SK-N-SH treated with all-trans-retinoic acid at 6 μM for 48 hours (cell line): ENCODE data around the gene CPA5.

Experiments
- ATAC-seq: fragments of 200-7000 bp; cut with Tn5 transposase; 3 replicates; pipeline ENCODE4 v1.9.1; 2020; ENCODE audit warnings: mild to moderate bottlenecking, moderate library complexity
- ARNTL ChIP-seq: fragments of 450-650 bp; formaldehyde crosslinking; IDR thresholded peaks from 2 replicates; pipeline ENCODE4 v1.5.0; 2020; ENCODE audit warnings: low read depth, mild to moderate bottlenecking, moderate library complexity, borderline replicate concordance
- BACH2 ChIP-seq: fragments of 250-450 bp; sonication (Bioruptor Pico); IDR thresholded peaks from 2 replicates; pipeline ENCODE4 v1.9.0; 2021; ENCODE audit warnings: mild to moderate bottlenecking, borderline replicate concordance
- CREB5 ChIP-seq: fragments of 250-450 bp; sonication (Bioruptor Pico); IDR thresholded peaks from 2 replicates; pipeline ENCODE4 v1.5.1; 2020; ENCODE audit warnings: low read depth, mild to moderate bottlenecking, moderate library complexity
- CSRNP3 ChIP-seq: fragments of 250-450 bp; sonication (Bioruptor Pico); IDR thresholded peaks from 2 replicates; pipeline ENCODE4 v1.5.1; 2021; ENCODE audit warnings: mild to moderate bottlenecking, moderate library complexity
- ESRRG ChIP-seq: fragments of 250-450 bp; sonication (Bioruptor Pico); IDR thresholded peaks from 2 replicates; pipeline ENCODE4 v1.6.1; 2021; ENCODE audit warnings: mild to moderate bottlenecking
- GLIS3 ChIP-seq: fragments of 250-450 bp; sonication (Bioruptor Pico); IDR thresholded peaks from 2 replicates; pipeline ENCODE4 v1.5.0; 2020; ENCODE audit warnings: mild to moderate bottlenecking, moderate library complexity
- ISL1 ChIP-seq: fragments of 250-450 bp; sonication (Bioruptor Pico); IDR thresholded peaks from 2 replicates; pipeline ENCODE4 v2.1.2; 2022; ENCODE audit warnings: mild to moderate bottlenecking, moderate library complexity
- OSR1 ChIP-seq: fragments of 250-450 bp; sonication (Bioruptor Pico); IDR thresholded peaks from 2 replicates; pipeline ENCODE4 v1.8.0; 2022; ENCODE audit warnings: moderate library complexity, mild to moderate bottlenecking, inconsistent platforms
- PATZ1 ChIP-seq: fragments of 250-450 bp; sonication (Bioruptor Pico); IDR thresholded peaks from 2 replicates; pipeline ENCODE4 v1.8.0; 2020; ENCODE audit warnings: mild to moderate bottlenecking, moderate library complexity, borderline replicate concordance
- POU6F1 ChIP-seq: fragments of 250-450 bp; sonication (Bioruptor Pico); IDR thresholded peaks from 2 replicates; pipeline ENCODE4 v1.8.0; 2021; ENCODE audit warnings: low read depth, mild to moderate bottlenecking, moderate library complexity, borderline replicate concordance
- PPARA ChIP-seq: fragments of 250-450 bp; sonication (Bioruptor Pico); IDR thresholded peaks from 2 replicates; pipeline ENCODE4 v1.5.0; 2020; ENCODE audit warnings: mild to moderate bottlenecking, borderline replicate concordance
- RARB ChIP-seq: fragments of 250-450 bp; sonication (Bioruptor Pico); IDR thresholded peaks from 2 replicates; pipeline ENCODE4 v1.8.0; 2021; ENCODE audit warnings: mild to moderate bottlenecking, moderate library complexity
- SNAI2 ChIP-seq: fragments of 250-450 bp; sonication (Bioruptor Pico); IDR thresholded peaks from 2 replicates; pipeline ENCODE4 v1.5.0; 2020; ENCODE audit warnings: mild to moderate bottlenecking, moderate library complexity
- TCF4 ChIP-seq: fragments of 250-450 bp; sonication (Bioruptor Pico); IDR thresholded peaks from 2 replicates; pipeline ENCODE4 v1.8.0; 2021; ENCODE audit warnings: mild to moderate bottlenecking, moderate library complexity, borderline replicate concordance
- TOX ChIP-seq: fragments of 250-450 bp; sonication (Bioruptor Pico); IDR thresholded peaks from 2 replicates; pipeline ENCODE4 v1.8.0; 2021; ENCODE audit warnings: mild to moderate bottlenecking, moderate library complexity, borderline replicate concordance
- TSHZ2 ChIP-seq: fragments of 250-450 bp; sonication (Bioruptor Pico); IDR thresholded peaks from 2 replicates; pipeline ENCODE4 v1.5.0; 2020; ENCODE audit warnings: mild to moderate bottlenecking, moderate library complexity
- ZC3H10 ChIP-seq: fragments of 250-450 bp; sonication (Bioruptor Pico); IDR thresholded peaks from 2 replicates; pipeline ENCODE4 v1.5.1; 2021; ENCODE audit warnings: mild to moderate bottlenecking, moderate library complexity
- ZFP3 ChIP-seq: fragments of 250-450 bp; sonication (Bioruptor Pico); IDR thresholded peaks from 2 replicates; pipeline ENCODE4 v1.5.0; 2020; ENCODE audit warnings: mild to moderate bottlenecking, moderate library complexity
- ZFP30 ChIP-seq: fragments of 450-650 bp; formaldehyde crosslinking; IDR thresholded peaks from 2 replicates; pipeline ENCODE4 v1.5.0; 2022; ENCODE audit warnings: mild to moderate bottlenecking, moderate library complexity
- ZNF565 ChIP-seq: fragments of 450-650 bp; formaldehyde crosslinking; conservative IDR thresholded peaks from 2 replicates; pipeline ENCODE4 v1.5.0; 2020; ENCODE audit warnings: low read depth, mild to moderate bottlenecking, moderate library complexity
- ZNF70 ChIP-seq: fragments of 450-650 bp; formaldehyde crosslinking; IDR thresholded peaks from 2 replicates; pipeline ENCODE4 v1.5.0; 2020; ENCODE audit warnings: mild to moderate bottlenecking, moderate library complexity
- ZNF8 ChIP-seq: fragments of 450-650 bp; formaldehyde crosslinking; IDR thresholded peaks from 2 replicates; pipeline ENCODE4 v1.5.0; 2020; ENCODE audit warnings: mild to moderate bottlenecking, moderate library complexity

CPA5 gene

GRCh38 chr7:130345136-130345535 is 520 bp downstream of the CPA5 start:
- no peak for TF ChIP-seq GLIS3
- TF ChIP-seq SNAI2 (CRISPR knock-in tag), result no peak
- TF ChIP-seq PPARA (CRISPR knock-in tag), result no peak
- TF ChIP-seq OSR1, result no peak
- no peak for TF ChIP-seq CSRNP3 (CRISPR knock-in tag)
- no peak for TF ChIP-seq ZC3H10 (CRISPR knock-in tag)
- TF ChIP-seq CREB5 (CRISPR knock-in tag), result no peak
- no peak for TF ChIP-seq ISL1
- TF ChIP-seq ZFP3 (CRISPR knock-in tag), result no peak
- no peak for TF ChIP-seq ARNTL
- TF ChIP-seq TOX (CRISPR knock-in tag), result no peak
- no peak for TF ChIP-seq ZNF565 (CRISPR knock-in tag)
- ATAC-seq, result no peak

GRCh38 chr7:130345725-130346124 is 1.1 kb downstream of the CPA5 start:
- TF ChIP-seq ESRRG (CRISPR knock-in tag) (no peak), ZNF565 (CRISPR knock-in tag) (no peak), ZC3H10 (CRISPR knock-in tag) (no peak), TSHZ2 (CRISPR knock-in tag) (no peak), GLIS3 (no peak), BACH2 (CRISPR knock-in tag) (no peak), OSR1 (no peak), ARNTL (no peak), ZNF8 (CRISPR knock-in tag) (no peak), PATZ1 (CRISPR knock-in tag) (no peak), ZNF70 (CRISPR knock-in tag) (no peak), ZFP3 (CRISPR knock-in tag) (no peak), ISL1 (no peak)
- TF ChIP-seq, all 23 proteins: peak for 0

GRCh38 chr7:130346177-130346905 is 1.7 kb downstream of the CPA5 start:
- peak; percentile 35 for ATAC-seq
- TF ChIP-seq BACH2 (CRISPR knock-in tag) (no peak), OSR1 (no peak), CREB5 (CRISPR knock-in tag) (no peak), ISL1 (no peak), GLIS3 (no peak), TCF4 (CRISPR knock-in tag) (no peak), CSRNP3 (CRISPR knock-in tag) (no peak), ZFP30 (CRISPR knock-in tag) (no peak), POU6F1 (CRISPR knock-in tag) (no peak), RARB (CRISPR knock-in tag) (no peak), ESRRG (CRISPR knock-in tag) (no peak), ZNF8 (CRISPR knock-in tag) (no peak), TOX (CRISPR knock-in tag) (no peak), PPARA (CRISPR knock-in tag) (no peak), ZNF565 (CRISPR knock-in tag) (no peak)
- TF ChIP-seq, all 23 proteins: peak for 0

More at GRCh38 chr7:130345725-130346124, 1.1 kb downstream of the CPA5 start:
- no peak; the same call in 2 of the 3 replicates for ATAC-seq
